ENCODE data around the gene SMCO3. TPM values are rescaled to one million over a fixed set of nuclear protein-coding genes. Genes with fewer than 3 reads are reported as not detected.

The SMCO3 gene
- polyA plus RNA-seq, 1 of the 3 experiments (the other 2 are of a cell fraction): 0.03 TPM

GRCh38 chr12:14844401-14844800 lies 30.4 kb upstream of the SMCO3 start:
- Histone ChIP-seq H3K79me2 (ENCODE audit: insufficient read depth) (no peaks in the 10 kb centered on the region), H3K9me2 (no peaks in the 10 kb centered on the region), H3F3A (replicated peaks; ENCODE audit: insufficient read depth) (peaks cover 2% of the 10 kb centered on the region), H3K4me2 (no peak overlapping the region), H3K4me1 (ENCODE audit: control insufficient read depth in 1 of 2, insufficient read depth in 2 of 2, low read depth in 1 of 2, low read length in 1 of 2) (peaks cover 11 to 14% of the 10 kb centered on the region in 2 experiments; a peak in 3 of 4 replicates), H3K9me3 (no peaks in the 10 kb centered on the region), H3K27me3 (ENCODE audit: insufficient read depth) (no peaks in the 10 kb centered on the region), H4K20me1 (ENCODE audit: insufficient read depth) (no peaks in the 10 kb centered on the region), H3K9ac (no peak overlapping the region), H3K27ac (ENCODE audit: low read depth in 2 of 2, low read length in 1 of 2) (no peak overlapping the region), H2AFZ (ENCODE audit: low read depth) (no peak overlapping the region), H3K36me3 (replicated peaks in 1 of 2; ENCODE audit: control insufficient read depth in 1 of 2, insufficient read depth in 2 of 2, low read length in 1 of 2) (no peaks in the 10 kb centered on the region), H3K4me3 (ENCODE audit: low read depth in 2 of 2, low read length in 1 of 2) (no peak overlapping the region)
- no peak for DNase-seq
- ChIA-PET POLR2A (no interaction called here), CTCF (interaction anchor here (0.6 to 6.5 kb wide), 6 partner anchors 25 to 377 kb away, joined by 3 to 43 read pairs (median 3); partner anchors contain the start of gene RERG)
- no peak for TF ChIP-seq ELF1 (IDR thresholded peaks at IDR 0.05)
- TF ChIP-seq FOXJ3 (CRISPR knock-in tag; IDR thresholded peaks at IDR 0.05): no peak
- no peak for TF ChIP-seq USF1 (IDR thresholded peaks at IDR 0.05; ENCODE audit: borderline replicate concordance, low read depth)
- TF ChIP-seq, protein P1, sequence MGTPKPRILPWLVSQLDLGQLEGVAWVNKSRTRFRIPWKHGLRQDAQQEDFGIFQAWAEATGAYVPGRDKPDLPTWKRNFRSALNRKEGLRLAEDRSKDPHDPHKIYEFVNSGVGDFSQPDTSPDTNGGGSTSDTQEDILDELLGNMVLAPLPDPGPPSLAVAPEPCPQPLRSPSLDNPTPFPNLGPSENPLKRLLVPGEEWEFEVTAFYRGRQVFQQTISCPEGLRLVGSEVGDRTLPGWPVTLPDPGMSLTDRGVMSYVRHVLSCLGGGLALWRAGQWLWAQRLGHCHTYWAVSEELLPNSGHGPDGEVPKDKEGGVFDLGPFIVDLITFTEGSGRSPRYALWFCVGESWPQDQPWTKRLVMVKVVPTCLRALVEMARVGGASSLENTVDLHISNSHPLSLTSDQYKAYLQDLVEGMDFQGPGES (IDR thresholded peaks at IDR 0.05; ENCODE audit: low read depth, low read length): no peak
- TF ChIP-seq TAF1 (IDR thresholded peaks at IDR 0.05; ENCODE audit: borderline replicate concordance, low read depth, low read length): no peak
- TF ChIP-seq, protein P2, sequence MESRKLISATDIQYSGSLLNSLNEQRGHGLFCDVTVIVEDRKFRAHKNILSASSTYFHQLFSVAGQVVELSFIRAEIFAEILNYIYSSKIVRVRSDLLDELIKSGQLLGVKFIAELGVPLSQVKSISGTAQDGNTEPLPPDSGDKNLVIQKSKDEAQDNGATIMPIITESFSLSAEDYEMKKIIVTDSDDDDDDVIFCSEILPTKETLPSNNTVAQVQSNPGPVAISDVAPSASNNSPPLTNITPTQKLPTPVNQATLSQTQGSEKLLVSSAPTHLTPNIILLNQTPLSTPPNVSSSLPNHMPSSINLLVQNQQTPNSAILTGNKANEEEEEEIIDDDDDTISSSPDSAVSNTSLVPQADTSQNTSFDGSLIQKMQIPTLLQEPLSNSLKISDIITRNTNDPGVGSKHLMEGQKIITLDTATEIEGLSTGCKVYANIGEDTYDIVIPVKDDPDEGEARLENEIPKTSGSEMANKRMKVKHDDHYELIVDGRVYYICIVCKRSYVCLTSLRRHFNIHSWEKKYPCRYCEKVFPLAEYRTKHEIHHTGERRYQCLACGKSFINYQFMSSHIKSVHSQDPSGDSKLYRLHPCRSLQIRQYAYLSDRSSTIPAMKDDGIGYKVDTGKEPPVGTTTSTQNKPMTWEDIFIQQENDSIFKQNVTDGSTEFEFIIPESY (IDR thresholded peaks at IDR 0.05; ENCODE audit: borderline replicate concordance, low read depth): no peak
- TF ChIP-seq GABPA (IDR thresholded peaks at IDR 0.05; ENCODE audit: low read depth): no peak
- TF ChIP-seq EZH2phosphoT487 (IDR thresholded peaks at IDR 0.05; ENCODE audit: borderline replicate concordance, low read depth): no peak
- TF ChIP-seq RXRA (IDR thresholded peaks at IDR 0.05; ENCODE audit: borderline replicate concordance, low read depth): no peak
- no peak for TF ChIP-seq POLR2AphosphoS5 (IDR thresholded peaks at IDR 0.05; ENCODE audit: low read depth, low read length)
- no peak for TF ChIP-seq MXI1 (IDR thresholded peaks at IDR 0.05; ENCODE audit: low read depth, low read length)
- TF ChIP-seq RCOR1 (IDR thresholded peaks at IDR 0.05; ENCODE audit: low read length): no peak
- no peak for TF ChIP-seq RAD21 (IDR thresholded peaks at IDR 0.05; ENCODE audit: low read length)
- no peak for TF ChIP-seq REST (IDR thresholded peaks at IDR 0.05; ENCODE audit: low read depth, low read length)

Measured in SK-N-SH (cell line).